GM19043 (cell line): ENCODE measurements around the gene PRR23B.

Experiments used
- ATAC-seq: cut with Tn5 transposase; IDR thresholded peaks from one replicate; pipeline ENCODE4 v1.9.1; 2021; ENCODE audit warnings: low read depth; ENCODE audit not compliant: unreplicated experiment

PRR23B gene

GRCh38 chr3:138975351-138975750 is 45.4 kb downstream of the PRR23B start:
- ATAC-seq: no peak

- no peak for ATAC-seq
Measured at GRCh38 chr3:138974462-138974861, 46.3 kb downstream of the PRR23B start.

- ATAC-seq: no peak
Measured at GRCh38 chr3:138972941-138973340, 47.8 kb downstream of the PRR23B start.

- ATAC-seq: no peak
Measured at GRCh38 chr3:138971766-138972320, 48.9 kb downstream of the PRR23B start.
